NCI-H748 (cell line): Measurements from ENCODE around the gene TBC1D25.

Source experiments
- DNase-seq: peaks from one replicate; lab custom pipeline; 2025; ENCODE audit not compliant: unreplicated experiment; lab: John Stamatoyannopoulos, UW

Gene TBC1D25, protein sequence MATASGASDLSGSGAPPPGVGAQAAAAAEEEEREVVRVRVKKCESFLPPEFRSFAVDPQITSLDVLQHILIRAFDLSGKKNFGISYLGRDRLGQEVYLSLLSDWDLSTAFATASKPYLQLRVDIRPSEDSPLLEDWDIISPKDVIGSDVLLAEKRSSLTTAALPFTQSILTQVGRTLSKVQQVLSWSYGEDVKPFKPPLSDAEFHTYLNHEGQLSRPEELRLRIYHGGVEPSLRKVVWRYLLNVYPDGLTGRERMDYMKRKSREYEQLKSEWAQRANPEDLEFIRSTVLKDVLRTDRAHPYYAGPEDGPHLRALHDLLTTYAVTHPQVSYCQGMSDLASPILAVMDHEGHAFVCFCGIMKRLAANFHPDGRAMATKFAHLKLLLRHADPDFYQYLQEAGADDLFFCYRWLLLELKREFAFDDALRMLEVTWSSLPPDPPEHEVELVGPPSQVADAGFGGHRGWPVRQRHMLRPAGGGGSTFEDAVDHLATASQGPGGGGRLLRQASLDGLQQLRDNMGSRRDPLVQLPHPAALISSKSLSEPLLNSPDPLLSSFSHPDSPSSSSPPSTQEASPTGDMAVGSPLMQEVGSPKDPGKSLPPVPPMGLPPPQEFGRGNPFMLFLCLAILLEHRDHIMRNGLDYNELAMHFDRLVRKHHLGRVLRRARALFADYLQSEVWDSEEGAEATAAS

DNA sequence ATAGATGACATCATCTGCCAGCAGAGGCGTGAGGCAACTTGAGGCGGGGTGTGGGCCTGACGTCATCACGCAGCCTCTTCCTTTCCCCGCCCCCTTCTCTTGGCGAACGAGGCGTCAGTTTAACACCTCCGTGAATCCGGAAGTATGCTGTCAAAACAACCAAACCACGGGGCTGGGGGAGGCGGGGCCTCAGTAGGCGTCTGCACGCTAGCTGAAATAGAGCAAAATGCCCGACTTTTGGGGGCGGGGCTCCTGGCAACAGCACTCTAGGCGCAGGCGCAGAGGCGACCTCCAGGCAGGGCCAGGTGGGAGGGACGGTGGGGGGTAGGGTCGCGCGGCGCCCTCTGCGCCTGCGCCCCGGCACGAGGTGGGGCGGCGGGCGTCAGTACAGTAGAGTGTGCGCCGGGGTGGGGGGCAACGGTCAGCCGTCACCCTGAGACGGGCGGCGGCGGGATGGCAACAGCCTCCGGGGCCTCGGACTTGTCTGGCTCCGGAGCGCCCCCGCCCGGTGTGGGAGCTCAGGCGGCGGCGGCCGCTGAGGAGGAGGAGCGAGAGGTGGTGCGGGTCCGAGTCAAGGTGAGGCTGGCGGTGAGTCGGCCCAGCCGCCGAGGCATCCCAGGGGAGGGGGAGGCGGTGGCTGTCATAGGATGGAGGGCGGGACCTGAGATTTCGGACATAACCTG lies at the start of gene TBC1D25:
Gene TBC1D25 (plus strand): TSS at position 370 of the 683 bp plus-strand sequence. CDS start 84 bp downstream, at position 454.
- DNase-seq: peak; percentile 98

DNA sequence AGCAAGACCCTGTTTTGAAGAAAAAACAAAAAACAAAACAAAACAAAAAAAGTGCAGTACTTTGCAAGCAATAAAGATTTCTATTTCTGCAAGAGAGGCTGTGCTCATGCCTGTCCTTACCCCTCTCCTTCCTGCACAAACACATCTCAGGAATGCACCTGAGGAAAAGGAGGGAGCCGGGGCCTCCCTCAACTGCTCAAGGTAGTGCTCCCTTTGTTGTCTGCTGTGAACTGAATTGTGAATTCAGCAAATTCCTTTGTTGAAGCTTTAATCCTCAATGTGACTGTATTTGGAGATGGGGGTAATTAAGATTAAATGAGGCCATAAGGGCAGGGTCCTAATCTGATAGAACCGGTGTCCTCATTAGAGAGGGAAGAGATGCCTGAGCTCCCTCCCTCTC lies 49.6 kb upstream of the TBC1D25 start:
- no peak for DNase-seq

DNA sequence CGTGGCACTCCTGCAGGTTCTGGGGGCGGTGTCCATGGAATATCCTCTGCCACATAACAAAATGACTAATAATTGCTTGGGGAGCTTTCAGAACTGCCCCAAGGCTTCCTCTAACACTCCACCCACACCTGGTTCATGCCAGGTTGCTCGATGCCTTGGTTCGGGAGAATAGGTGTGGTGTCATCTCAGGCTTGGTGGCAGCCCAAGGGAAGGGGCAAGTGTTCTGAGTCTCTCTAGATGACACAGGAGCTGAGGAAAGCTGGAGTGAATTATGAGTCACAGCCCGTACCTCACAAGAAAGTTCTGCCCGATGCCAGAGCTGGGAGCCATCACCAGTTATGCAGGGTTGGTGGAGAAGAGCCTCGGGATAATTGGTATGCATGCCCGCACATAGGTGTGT lies 48.9 kb upstream of the TBC1D25 start:
- DNase-seq: no peak

DNA sequence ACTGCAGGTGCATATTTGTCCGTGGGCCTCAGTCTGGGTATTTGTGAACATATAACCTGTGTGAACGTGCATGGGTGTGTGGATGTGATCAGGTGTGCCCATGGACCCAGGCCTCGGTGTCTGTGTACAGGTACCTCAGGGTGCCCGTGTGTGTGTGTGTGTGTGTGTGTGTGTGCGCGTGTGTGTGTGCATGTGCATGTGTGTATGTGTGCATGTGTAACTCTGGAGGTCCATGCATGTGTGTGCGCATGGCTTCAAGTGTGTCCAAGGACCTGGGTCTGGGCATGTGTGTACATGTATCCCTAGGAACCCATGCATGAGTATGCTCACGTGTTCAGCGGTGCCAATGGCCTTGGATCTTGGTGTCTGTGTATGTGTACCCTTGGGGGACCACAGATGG lies 47.7 kb upstream of the TBC1D25 start:
- DNase-seq: no peak

DNA sequence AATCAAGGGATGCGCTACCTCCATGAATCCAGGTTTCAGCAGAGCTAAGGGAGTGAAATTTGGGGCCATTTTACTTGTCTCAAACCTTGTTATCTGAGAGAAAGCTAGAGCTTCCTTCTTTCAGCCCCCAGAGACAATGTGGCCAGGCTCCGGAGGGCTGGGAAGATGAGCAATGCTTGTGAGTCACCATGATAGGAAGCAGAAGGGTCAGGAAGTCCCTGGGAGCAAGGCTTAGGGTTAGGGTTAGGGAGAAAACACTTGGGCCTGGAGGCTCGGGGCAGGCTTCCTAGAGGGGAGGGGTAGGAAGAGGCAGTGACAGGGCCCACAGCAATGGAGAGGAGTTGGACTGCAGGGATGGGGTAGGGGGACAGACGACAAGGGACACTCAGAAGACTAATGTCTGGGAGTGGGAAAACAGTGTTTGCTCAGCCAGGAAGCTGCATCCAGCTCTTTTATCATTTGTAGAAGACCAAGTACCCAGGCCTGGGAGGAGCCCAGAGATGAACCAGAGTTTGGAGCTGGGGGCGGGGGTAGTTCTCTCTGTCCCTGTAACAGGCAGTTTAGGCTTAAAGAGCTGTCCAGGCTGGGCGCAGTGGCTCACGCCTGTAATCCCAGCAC lies 47.1 kb upstream of the TBC1D25 start:
- DNase-seq: no peak

DNA sequence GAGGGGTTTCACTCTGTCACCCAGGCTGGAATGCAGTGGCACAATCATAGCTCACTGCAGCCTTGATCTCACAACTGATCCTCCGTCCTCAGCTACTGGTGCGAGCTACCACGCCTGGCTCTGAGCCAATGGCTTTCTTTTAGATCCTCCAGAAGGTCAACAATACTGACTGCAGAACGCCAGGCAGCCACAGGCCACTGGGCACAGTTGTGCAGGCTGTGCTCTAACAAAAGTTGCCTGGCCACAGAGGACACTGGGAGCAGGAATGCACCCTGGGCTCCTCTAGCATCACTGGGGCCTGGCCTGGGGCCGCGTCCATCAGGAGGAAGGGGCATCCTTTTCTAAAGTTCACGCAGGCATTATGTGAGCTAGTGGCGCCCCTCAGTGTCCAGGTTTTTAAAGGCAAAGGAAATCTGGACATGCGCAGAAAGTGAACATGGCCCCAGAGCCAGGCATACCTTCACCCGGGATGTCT lies 45.6 kb upstream of the TBC1D25 start:
- peak; percentile 48 for DNase-seq

DNA sequence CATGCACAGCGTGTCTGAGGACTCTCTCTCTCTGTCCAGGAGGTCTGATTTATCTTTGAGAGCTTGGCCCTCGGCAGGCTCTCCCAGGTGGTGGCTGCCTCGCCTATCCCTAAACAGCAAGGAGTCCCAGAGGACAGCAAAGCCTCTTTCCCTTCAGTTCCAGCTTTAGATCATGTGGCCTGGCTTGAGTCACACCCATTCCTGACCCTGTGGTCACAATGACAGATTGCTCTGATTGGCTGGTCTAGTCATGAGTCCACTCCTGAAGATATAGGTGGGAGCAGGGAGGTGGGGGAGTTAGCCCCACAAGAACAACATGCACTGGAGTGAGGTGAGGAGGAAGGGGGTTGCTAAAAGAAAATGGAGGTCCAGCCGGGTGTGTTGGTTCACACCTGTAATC lies 42.9 kb upstream of the TBC1D25 start:
- DNase-seq: no peak

DNA sequence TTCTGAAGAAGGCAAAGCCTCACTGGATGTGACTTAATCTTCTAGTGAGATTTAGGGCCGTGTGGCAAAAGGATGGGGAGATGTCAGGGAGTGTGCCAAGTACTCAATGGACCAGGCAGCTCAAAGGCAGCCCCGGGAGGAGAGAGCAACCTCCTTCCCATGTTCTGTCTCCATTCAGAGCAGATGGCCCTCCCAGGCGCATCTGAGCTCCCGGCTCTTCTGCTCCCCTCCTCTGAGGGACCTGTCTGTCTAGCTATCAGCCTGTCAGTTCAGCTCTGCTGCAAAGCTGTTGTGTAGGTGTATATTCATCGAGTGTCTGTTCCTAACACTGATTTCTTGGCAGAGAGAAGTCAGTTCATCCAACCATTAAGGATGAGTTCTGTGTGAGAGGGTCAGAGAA lies 41.6 kb upstream of the TBC1D25 start:
- DNase-seq: no peak

DNA sequence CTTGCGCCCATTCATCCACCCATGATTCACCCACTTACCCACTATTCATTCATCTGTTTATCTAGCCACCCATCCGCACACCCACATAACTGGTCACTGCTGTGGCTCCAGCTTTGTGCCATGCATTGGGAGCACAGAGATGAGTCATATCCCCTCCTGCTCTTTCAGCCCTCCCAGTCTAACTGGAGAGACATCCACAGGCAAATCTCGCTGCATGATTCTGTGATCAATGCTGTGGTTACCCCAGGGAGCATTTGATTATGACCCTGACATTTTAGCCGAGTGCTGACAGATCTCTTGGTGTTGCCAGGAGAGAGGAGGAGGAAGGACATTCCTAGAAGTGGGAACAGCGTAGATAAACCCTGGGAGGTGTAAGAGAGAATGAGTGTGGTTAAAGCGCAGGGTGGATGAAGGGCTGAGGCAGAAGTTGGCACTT lies 41.1 kb upstream of the TBC1D25 start:
- DNase-seq: no peak

DNA sequence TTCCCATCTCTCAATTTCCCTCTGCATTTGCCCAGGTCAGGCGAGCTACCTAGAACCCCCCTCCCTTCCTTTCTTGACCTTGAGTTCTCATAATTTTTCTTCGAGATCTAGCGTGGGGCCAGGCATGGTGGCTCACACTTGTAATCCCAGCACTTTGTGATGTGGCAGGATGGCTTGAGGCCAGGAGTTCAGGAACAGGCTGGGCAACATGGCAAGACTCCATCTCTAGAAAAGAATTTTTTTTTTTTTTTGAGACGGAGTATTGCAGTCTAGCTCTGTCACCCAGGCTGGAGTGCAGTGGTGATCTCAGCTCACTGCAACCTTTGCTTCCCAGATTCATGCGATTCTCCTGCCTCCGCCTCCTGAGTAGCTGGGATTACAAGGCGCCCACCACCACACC lies 35.3 kb upstream of the TBC1D25 start:
- DNase-seq: no peak

DNA sequence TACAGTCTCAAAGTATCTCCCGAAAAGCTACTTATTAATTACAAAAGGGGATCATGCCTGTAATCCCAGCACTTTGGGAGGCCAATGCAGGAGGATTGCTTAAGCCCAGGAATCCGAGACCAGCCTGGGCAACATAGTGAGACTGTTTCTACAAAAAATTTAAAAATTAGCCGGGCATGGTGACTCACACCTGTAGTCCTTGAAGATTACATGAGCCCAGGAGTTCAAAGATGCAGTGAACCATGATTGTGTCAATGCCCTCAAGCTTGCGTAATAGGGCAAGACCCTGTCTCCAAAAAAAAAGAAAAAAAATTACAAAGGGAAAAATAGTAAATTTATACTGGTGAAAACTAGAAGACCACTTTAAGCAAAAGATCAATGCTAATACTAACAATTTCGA lies 34.0 kb upstream of the TBC1D25 start:
- DNase-seq: no peak

DNA sequence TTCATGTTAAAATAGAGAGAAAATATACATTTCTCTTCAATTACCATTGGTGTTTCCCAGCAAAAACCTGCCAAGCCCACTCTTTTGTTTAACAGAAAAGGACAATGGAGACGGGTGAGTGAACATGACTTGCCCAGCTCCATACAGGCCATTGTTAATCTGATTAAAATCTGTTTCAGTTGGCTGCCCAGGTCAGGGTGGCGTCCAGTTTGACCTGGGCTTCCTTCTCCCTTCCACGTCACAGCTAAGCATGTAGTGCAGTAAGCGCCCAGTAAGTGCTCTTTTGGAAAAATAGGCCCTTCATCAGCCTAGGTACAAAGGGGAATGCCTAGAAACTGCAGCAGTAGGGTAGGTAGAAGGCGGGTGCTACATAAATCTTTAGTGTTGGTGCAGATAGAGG lies 32.3 kb upstream of the TBC1D25 start:
- no peak for DNase-seq

DNA sequence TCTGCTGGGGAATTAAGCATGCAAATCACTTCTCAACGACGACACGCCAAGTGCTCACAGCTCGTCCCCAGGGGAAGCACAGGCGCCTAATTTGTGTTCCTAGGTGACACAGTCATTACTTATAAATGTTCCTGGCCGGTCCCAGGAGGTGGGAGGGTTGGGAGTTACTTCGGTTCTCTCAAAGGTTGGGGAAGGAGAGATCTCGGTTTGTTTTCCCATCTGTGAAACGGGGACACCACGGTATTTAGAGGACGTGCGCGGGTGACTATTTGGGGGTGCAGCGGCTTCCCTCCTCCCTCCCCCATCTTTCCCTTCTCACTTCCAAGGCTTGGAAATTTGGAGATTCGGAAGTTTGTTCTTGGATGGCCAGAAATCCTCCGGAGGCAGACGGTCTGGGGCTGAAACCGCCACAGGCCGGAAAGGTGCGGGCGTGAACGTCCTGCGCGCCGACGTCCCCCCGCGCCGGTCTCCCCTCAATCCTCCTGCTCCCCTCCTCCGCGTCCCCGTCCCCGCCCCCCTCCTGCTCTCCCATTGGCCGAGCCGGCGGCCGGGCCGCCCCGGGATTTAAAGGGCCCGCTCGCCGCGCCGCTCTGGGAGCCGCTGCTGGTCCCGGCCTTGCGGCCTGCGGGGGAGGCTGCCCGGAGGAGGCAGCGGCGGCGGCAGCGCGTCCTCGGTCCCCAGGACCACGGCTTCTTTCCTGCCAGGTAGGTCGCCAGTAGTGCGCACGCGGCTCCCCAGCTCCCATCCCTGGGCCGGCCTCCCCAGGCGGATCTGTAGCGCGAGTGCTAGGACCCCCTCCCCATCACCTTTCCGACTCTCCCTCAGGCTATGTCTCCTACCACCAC lies 30.9 kb upstream of the TBC1D25 start, which contains the start of gene PORCN:
Gene PORCN (plus strand): TSS at position 593 of the 845 bp plus-strand sequence. CDS start 829 bp downstream, outside the sequence.
- DNase-seq: peak; percentile 78

DNA sequence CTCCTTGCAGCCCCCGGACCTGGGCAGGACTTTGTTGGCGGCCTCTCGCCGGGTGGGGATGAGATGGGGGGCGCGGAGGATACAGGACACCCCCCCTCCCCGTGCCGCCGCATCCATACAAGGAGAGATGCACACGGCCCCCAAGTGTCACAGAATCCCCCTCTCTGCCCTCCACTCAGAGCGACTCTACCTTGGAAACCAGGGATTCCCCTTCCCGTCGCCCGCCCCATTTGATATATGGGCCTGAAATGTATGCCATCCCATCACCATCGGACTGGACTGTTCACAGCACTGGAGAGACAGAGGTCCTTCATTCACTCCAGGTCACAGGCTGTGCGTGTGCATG lies 30.3 kb upstream of the TBC1D25 start:
- peak; percentile 20 for DNase-seq

DNA sequence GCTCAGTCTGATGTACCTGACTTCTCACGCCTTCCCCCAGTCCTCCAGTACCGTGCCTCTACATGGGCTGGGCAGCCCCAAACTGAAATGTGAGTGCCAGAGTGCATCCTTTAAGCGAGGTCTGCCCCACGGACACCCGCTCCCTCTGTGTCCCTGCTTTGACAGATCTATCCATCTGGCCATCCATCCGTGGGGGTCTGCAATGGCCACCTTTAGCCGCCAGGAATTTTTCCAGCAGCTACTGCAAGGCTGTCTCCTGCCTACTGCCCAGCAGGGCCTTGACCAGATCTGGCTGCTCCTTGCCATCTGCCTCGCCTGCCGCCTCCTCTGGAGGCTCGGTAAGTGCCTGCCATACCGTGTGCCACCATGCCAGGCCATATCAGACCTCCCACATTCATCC lies 29.9 kb upstream of the TBC1D25 start:
- DNase-seq: no peak

DNA sequence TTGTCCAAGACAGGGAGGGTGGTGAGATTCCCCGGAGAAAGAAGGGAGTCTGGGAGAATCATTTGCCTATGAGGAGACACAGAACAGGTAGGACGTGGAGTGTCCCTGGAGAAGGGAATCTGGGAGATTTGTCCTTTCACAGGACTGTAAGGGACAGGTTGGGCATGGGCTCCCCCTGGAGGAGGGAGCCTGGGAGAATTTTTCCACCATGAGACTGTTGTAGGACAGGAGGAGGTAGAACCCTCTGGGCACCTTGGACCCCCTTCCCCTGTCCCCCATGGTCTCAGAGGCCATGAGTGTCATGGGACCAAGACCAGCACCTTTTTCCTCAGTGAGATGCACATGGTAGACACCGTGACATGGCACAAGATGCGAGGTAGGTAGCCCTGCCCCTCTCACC lies 28.0 kb upstream of the TBC1D25 start:
- peak; percentile 8 for DNase-seq

DNA sequence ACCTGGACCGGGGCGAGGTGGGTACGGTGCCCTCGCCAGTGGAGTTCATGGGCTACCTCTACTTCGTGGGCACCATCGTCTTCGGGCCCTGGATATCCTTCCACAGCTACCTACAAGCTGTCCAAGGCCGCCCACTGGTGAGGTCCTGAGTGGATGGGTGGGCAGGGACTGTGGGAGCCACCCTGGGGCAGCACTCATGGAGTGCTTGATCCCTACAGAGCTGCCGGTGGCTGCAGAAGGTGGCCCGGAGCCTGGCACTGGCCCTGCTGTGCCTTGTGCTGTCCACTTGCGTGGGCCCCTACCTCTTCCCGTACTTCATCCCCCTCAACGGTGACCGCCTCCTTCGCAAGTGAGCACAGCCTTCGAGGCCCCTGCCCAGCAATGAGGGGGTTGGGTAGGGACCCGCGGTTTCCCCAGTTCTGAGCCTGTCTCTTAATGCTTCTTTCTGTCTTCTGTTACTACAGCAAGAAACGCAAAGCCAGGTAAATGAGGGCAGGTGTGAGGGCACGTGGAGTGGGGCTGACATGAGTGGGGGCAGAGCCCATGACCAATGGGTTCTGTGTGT lies 27.1 kb upstream of the TBC1D25 start:
- DNase-seq: no peak

DNA sequence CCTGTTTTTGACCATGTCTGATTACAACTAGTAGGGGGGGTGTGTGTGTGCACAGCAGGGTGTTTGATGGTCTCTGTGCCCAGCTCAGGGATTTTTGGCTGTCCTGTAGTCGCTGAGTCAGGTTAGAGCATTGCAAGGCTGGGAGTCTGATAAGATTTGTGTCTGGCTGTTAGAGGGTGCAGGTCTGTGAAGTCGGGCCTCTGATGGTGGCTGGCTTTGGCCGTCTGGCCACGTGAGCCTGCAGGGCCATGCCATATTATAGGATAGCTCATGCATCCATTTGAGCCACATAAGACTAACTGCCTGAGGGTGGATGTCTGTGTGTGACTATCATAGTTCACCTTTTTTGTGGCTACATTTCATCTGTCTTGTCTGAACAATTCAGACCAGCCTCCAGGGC lies 25.8 kb upstream of the TBC1D25 start:
- DNase-seq: no peak

DNA sequence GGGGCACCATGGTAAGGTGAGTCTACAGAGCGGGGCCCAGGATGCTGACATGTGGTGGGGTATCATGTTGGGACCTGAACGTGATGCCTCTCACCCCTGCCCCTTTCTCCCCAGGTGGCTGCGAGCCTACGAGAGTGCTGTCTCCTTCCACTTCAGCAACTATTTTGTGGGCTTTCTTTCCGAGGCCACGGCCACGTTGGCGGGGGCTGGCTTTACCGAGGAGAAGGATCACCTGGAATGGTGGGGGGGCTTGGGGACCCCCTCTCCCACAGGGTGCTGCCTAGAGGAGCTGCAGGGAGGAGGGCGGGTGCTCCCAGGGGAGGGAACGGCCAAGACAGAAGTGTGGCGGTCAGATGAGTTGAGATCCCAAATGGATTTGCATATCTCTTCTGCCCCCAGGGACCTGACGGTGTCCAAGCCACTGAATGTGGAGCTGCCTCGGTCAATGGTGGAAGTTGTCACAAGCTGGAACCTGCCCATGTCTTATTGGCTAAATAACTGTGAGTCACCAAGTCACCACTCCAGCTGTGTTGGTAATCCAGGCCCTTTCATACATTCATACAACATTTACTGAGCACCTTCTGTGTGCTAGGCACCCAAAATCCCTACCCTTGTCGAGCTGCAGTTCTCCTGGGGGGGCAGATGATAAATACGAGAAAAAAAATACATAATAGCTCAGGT lies 25.2 kb upstream of the TBC1D25 start:
- no peak for DNase-seq
